Osteocyte (in vitro differentiated cells): Measurements from ENCODE around the gene AMOT. TPM values are rescaled to one million over a fixed set of nuclear protein-coding genes. Genes with fewer than 3 reads are reported as not detected.

Experiments
- DNase-seq: peaks from one replicate; pipeline ENCODE4 v3.0.0; 2021; ENCODE audit warnings: mixed read lengths; ENCODE audit not compliant: unreplicated experiment; ENCODE audit errors: extremely low spot score
- H3K27ac Mint-ChIP-seq: one replicate; pipeline ENCODE4 v1.8.0; 2021; ENCODE audit warnings: mild to moderate bottlenecking, mixed read lengths; ENCODE audit not compliant: unreplicated experiment
- H3K27me3 Mint-ChIP-seq: one replicate; pipeline ENCODE4 v1.8.0; 2021; ENCODE audit warnings: mixed read lengths; ENCODE audit not compliant: unreplicated experiment
- H3K36me3 Mint-ChIP-seq: one replicate; pipeline ENCODE4 v1.8.0; 2021; ENCODE audit warnings: mixed read lengths; ENCODE audit not compliant: unreplicated experiment
- H3K4me1 Mint-ChIP-seq: one replicate; pipeline ENCODE4 v1.8.0; 2021; ENCODE audit warnings: mixed read lengths; ENCODE audit not compliant: unreplicated experiment
- H3K4me3 Mint-ChIP-seq: one replicate; pipeline ENCODE4 v1.8.0; 2021; ENCODE audit warnings: mild to moderate bottlenecking, moderate library complexity, mixed read lengths; ENCODE audit not compliant: unreplicated experiment
- H3K9me3 Mint-ChIP-seq: one replicate; pipeline ENCODE4 v1.8.0; 2021; ENCODE audit warnings: mixed read lengths; ENCODE audit not compliant: unreplicated experiment
- total RNA-seq: library from RNA; stranded (reverse); gene quantifications from 2 replicates; pipeline ENCODE4 v1.2.1, GENCODE V29; 2021
- TF ChIP-seq, protein P1 (sequence below): fragments of 200-600 bp; sonication (generic); IDR thresholded peaks from 2 replicates; pipeline ENCODE4 v1.5.0; 2021; ENCODE audit warnings: antibody characterized with exemption, mild to moderate bottlenecking, moderate library complexity

AMOT gene
- total RNA-seq, 1 donor from 2014 or later, result 7.2 TPM

DNA sequence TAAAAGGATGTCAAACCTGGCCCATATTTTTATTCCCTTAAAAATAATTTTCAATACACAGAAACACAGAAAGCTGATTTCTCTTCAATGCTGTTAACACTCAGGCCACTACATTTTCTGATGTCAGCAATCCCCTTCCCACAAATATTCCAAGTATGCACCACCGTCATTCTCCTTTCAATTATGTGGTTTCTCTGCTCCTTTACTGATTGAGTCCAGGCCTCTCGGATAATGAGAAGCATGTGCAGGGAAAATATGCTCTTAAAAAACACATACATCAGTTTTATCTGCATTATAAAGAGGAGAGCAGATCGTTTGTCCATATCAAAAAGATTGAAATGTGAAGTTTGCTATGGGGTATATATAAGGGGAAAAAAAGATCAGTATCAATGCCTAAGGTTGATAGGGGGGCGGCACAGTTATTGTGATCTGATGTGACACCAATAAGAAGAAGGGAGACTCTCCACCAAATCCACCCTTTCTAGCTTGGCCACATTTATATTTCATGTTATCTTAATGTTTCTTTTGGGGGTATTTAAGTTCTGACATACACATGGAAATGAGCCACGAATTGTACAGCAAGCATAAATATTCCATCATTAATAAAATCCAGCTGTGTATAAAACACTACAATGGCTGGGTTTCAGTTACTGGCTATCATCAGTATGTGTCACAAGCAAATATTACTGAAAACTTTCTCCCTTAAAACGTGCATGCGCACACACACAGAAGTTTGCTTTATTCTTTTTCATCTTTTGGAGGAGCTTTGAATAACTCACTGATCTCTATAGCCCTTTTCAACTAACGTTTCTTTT lies 6.4 kb downstream of the AMOT start:
- no peaks in the 10 kb centered on the region for H3K27me3 Mint-ChIP-seq
- no peak for DNase-seq
- H3K4me1 Mint-ChIP-seq, result peaks cover 34% of the 10 kb centered on the region
- H3K27ac Mint-ChIP-seq, result peak overlapping the region; percentile 85
- no peaks in the 10 kb centered on the region for H3K9me3 Mint-ChIP-seq
- peak overlapping the region; percentile 34 for H3K4me3 Mint-ChIP-seq
- TF ChIP-seq, protein P1, sequence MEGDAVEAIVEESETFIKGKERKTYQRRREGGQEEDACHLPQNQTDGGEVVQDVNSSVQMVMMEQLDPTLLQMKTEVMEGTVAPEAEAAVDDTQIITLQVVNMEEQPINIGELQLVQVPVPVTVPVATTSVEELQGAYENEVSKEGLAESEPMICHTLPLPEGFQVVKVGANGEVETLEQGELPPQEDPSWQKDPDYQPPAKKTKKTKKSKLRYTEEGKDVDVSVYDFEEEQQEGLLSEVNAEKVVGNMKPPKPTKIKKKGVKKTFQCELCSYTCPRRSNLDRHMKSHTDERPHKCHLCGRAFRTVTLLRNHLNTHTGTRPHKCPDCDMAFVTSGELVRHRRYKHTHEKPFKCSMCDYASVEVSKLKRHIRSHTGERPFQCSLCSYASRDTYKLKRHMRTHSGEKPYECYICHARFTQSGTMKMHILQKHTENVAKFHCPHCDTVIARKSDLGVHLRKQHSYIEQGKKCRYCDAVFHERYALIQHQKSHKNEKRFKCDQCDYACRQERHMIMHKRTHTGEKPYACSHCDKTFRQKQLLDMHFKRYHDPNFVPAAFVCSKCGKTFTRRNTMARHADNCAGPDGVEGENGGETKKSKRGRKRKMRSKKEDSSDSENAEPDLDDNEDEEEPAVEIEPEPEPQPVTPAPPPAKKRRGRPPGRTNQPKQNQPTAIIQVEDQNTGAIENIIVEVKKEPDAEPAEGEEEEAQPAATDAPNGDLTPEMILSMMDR, result no peak
- H3K36me3 Mint-ChIP-seq, result no peaks in the 10 kb centered on the region

DNA sequence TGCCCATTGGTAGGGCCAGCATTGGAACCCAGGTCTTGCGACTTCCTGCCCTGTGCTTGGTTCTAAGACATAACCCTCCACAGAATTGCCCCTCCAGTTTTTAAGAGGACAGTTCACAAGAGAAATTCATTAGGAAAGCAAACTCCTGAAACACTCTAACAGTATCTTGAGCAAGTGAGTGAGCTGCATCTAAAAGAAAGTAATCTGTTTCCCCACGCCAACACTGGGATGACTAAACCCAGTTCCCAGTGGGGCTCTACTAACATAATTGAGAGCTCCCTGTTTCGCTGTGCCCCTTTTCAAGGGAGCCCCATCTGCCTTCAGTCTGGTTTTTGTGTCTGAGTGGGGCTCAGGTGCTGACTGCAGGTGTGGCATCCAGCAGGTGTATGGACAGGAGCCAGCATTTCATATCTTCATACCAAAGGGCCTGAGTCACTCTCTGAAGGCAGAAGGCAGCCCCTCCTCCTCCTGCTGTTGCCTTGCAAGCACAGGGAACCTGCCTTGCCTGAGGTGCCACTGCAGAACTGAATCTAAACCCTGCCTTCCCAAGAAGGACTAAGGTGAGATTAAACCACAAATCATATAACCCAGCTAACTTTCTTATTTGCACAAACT lies 8.0 kb downstream of the AMOT start:
- Mint-ChIP-seq H3K27ac (no peak overlapping the region), H3K4me1 (peaks cover 34% of the 10 kb centered on the region), H3K36me3 (no peaks in the 10 kb centered on the region), H3K4me3 (no peak overlapping the region), H3K9me3 (no peaks in the 10 kb centered on the region), H3K27me3 (no peaks in the 10 kb centered on the region)
- TF ChIP-seq, protein P1, result no peak
- no peak for DNase-seq

GRCh38 chrX:112830540-112830939 lies 10.1 kb downstream of the AMOT start:
- TF ChIP-seq, protein P1, result no peak
- DNase-seq, result no peak
- Mint-ChIP-seq H3K9me3 (no peaks in the 10 kb centered on the region), H3K36me3 (no peaks in the 10 kb centered on the region), H3K27ac (no peak overlapping the region), H3K4me3 (no peak overlapping the region), H3K27me3 (no peaks in the 10 kb centered on the region), H3K4me1 (peaks cover 41% of the 10 kb centered on the region)

GRCh38 chrX:112827292-112827903 lies 13.2 kb downstream of the AMOT start:
- no peak overlapping the region for H3K4me3 Mint-ChIP-seq
- peaks cover 13% of the 10 kb centered on the region for H3K4me1 Mint-ChIP-seq
- no peaks in the 10 kb centered on the region for H3K36me3 Mint-ChIP-seq
- no peak overlapping the region for H3K27ac Mint-ChIP-seq
- H3K9me3 Mint-ChIP-seq, result no peaks in the 10 kb centered on the region
- no peaks in the 10 kb centered on the region for H3K27me3 Mint-ChIP-seq
- TF ChIP-seq, protein P1, result no peak
- DNase-seq, result no peak

DNA sequence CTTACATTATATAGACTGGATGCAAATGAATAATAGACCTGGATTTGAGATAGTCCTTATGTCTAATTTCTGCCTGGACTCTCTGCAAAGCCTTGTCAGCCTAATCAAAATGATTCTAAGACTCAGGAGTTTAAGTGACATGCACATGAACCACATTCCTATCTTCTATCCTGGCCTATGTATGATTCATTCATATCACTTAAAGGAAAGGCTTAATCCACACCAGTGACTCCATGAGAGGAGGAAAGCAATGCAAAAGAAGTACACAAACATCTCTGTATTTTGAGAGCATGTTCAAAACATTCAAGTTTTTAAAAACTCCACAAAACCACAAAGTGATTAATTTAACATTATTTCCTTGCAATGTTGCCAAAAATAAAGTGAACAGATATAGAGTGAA lies 14.6 kb downstream of the AMOT start:
- H3K27ac Mint-ChIP-seq, result no peak overlapping the region
- H3K9me3 Mint-ChIP-seq, result no peaks in the 10 kb centered on the region
- TF ChIP-seq, protein P1, result no peak
- H3K27me3 Mint-ChIP-seq, result no peaks in the 10 kb centered on the region
- no peak overlapping the region for H3K4me3 Mint-ChIP-seq
- no peak for DNase-seq
- peaks cover 9% of the 10 kb centered on the region for H3K4me1 Mint-ChIP-seq
- no peaks in the 10 kb centered on the region for H3K36me3 Mint-ChIP-seq
